NCI-H1436 (cell line): ENCODE results near the gene CHD8.
A peak's percentile ranks its signal among the peaks of the same experiment; 100 is the strongest.
"Not testable (repeated sequence)": the region's sequence is repeated elsewhere in the genome, so short reads cannot be mapped to it uniquely, and the experiment has no call there.

Source experiments
- DNase-seq: peaks from one replicate; lab custom pipeline; 2025; lab: John Stamatoyannopoulos, UW

Gene CHD8

GRCh38 chr14:21436567-21437062 is 19.3 kb downstream of the CHD8 start:
- DNase-seq: no peak

GRCh38 chr14:21431126-21431525 is 24.8 kb downstream of the CHD8 start:
- no peak for DNase-seq

GRCh38 chr14:21428930-21429329 is 27.0 kb downstream of the CHD8 start:
- peak; percentile 26 for DNase-seq

GRCh38 chr14:21426692-21427091 is 29.2 kb downstream of the CHD8 start:
- no peak for DNase-seq

GRCh38 chr14:21419528-21419927 is 36.4 kb downstream of the CHD8 start:
- no peak for DNase-seq

GRCh38 chr14:21415329-21415728 is 40.6 kb downstream of the CHD8 start:
- no peak for DNase-seq

GRCh38 chr14:21414137-21414631 is 41.7 kb downstream of the CHD8 start:
- no peak for DNase-seq

GRCh38 chr14:21408147-21408546 is 47.8 kb downstream of the CHD8 start:
- DNase-seq: no peak

- no peak for DNase-seq
These were observed 49.7 kb downstream of the CHD8 start for GRCh38 chr14:21406213-21406612.

- no peak for DNase-seq
These were observed 50.8 kb downstream of the CHD8 start for GRCh38 chr14:21405097-21405496.

- DNase-seq: no peak
These were observed 56.5 kb downstream of the CHD8 start for GRCh38 chr14:21399311-21399870.

- DNase-seq: no peak
These were observed 57.0 kb downstream of the CHD8 start for GRCh38 chr14:21398901-21399300.

- DNase-seq: no peak
These were observed 60.5 kb downstream of the CHD8 start for GRCh38 chr14:21395450-21395849.

- DNase-seq: no peak
These were observed 70.6 kb downstream of the CHD8 start for GRCh38 chr14:21385188-21385904.

- DNase-seq: no peak
These were observed 71.5 kb downstream of the CHD8 start for GRCh38 chr14:21384494-21384851.

- DNase-seq: peak; percentile 94
These were observed 72.0 kb downstream of the CHD8 start, which contains the start of gene SUPT16H for GRCh38 chr14:21383848-21384493. TSS of gene SUPT16H (minus strand) at chr14:21384019. CDS start at chr14:21383927, 92 bp downstream.

GRCh38 chr14:21382886-21383847 is 72.8 kb downstream of the CHD8 start:
- no peak for DNase-seq

- DNase-seq: no peak
These were observed 73.8 kb downstream of the CHD8 start for GRCh38 chr14:21382095-21382494.

- DNase-seq: no peak
These were observed 76.6 kb downstream of the CHD8 start for GRCh38 chr14:21379338-21379737.

- DNase-seq: no peak
These were observed 81.9 kb downstream of the CHD8 start for GRCh38 chr14:21373980-21374379.

GRCh38 chr14:21372814-21373213 is 83.1 kb downstream of the CHD8 start:
- not testable (repeated sequence) for DNase-seq
